HG02970 (cell line): Measurements from ENCODE around the gene SPRR1B.
"Not testable (repeated sequence)": the region's sequence is repeated elsewhere in the genome, so short reads cannot be mapped to it uniquely, and the experiment has no call there.

ENCODE experiments used
- ATAC-seq: cut with Tn5 transposase; IDR thresholded peaks from one replicate; pipeline ENCODE4 v1.9.1; 2021; ENCODE audit warnings: mild to moderate bottlenecking, moderate library complexity, moderate number of reproducible peaks; ENCODE audit not compliant: unreplicated experiment, low FRiP score

Gene SPRR1B

GRCh38 chr1:153032677-153033308 lies 1.8 kb downstream of the SPRR1B start:
- no peak for ATAC-seq

- no peak for ATAC-seq
Observed at GRCh38 chr1:153035211-153035610, 4.2 kb downstream of the SPRR1B start.

- no peak for ATAC-seq
Observed at GRCh38 chr1:153040950-153041631, 10.1 kb downstream of the SPRR1B start, which contains the start of gene SPRR2D. TSS of gene SPRR2D (minus strand) at chr1:153041120. CDS start at chr1:153040346, 774 bp downstream.

GRCh38 chr1:153049211-153049610 lies 18.2 kb downstream of the SPRR1B start:
- ATAC-seq = no peak

- not testable (repeated sequence) for ATAC-seq
Observed at GRCh38 chr1:153056111-153056510, 25.1 kb downstream of the SPRR1B start.

DNA sequence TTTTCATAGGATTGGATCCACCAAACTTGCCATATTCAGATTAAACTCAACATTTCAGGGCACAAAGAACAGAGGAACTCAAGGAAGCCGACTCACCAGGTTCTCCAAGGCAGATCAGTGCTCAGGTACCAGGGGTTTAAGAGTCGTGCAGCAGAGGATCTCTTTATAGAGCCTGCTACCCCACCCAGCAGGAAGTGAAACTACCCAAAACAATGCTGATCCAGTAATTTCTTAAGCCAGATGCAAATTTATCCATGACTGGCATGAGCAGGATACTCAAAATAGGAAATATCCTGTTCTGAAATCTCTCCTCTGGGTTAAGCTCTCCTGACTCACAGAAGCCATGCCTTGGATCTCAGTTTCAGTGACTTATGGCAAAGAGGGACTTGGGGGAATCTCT lies 26.4 kb downstream of the SPRR1B start, which contains the start of gene SPRR2A:
Gene SPRR2A (minus strand): TSS at position 138 of the 400 bp plus-strand sequence. CDS start 777 bp downstream, outside the sequence.
- no peak for ATAC-seq

DNA sequence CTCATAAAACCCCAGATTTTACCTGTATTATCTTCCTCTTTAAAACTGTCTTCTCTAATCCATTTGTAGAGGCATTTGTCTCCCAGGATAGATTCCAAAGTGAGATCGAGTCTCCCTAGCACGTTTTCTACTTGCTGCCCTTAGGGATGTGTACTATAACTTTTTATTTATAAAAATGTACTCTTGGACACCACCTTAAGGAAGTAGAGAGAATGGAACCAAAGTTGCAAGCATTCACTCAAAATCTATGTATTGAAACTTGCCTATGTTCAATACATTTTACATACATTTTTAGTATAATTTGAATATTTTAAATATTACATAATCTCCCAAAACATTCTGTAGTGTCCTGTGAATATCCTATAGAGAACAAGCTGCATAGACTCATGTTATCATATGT lies 27.2 kb downstream of the SPRR1B start:
- no peak for ATAC-seq

GRCh38 chr1:153058826-153059784 lies 28.1 kb downstream of the SPRR1B start:
- no peak for ATAC-seq

DNA sequence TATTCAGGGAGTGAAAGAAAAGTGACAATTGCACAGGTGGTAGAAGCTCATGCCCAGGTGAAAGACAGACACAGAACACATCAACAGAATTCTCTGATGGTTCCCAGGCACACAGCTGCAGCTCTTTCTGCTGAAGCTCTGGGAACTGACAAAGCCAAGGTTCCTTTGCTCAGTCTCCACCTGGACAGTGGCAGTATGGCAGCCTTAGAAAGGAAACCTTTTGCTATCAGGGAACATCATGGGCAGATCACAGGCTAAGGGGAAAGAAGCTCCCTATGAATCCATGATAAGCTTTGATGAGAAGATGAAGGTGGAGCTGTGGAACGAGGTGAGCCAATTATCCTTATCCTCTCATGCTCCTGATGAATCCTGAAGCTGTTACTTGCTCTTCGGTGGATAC lies 39.2 kb downstream of the SPRR1B start:
- ATAC-seq = no peak

DNA sequence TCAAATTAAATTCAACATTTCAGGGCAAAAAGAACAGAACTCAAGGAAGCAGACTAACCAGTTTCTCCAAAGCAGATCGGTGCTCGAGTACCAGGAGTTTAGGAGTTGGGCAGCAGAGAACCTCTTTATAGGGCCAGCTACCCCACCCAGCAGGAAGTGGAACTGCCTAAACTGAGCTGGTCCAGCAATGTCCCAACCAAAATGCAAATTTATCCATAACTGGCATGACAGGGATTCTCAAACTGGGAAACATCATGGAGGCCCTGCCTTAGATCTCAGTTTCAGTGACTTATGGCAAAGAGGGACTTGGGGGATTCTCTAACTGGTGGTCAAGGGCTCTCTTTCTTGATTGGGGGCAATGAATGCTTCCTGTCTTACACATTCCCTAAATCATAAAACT lies 40.5 kb downstream of the SPRR1B start, which contains the start of gene SPRR2B:
Gene SPRR2B (minus strand): TSS at position 101 of the 400 bp plus-strand sequence. CDS start 772 bp downstream, outside the sequence.
- no peak for ATAC-seq

DNA sequence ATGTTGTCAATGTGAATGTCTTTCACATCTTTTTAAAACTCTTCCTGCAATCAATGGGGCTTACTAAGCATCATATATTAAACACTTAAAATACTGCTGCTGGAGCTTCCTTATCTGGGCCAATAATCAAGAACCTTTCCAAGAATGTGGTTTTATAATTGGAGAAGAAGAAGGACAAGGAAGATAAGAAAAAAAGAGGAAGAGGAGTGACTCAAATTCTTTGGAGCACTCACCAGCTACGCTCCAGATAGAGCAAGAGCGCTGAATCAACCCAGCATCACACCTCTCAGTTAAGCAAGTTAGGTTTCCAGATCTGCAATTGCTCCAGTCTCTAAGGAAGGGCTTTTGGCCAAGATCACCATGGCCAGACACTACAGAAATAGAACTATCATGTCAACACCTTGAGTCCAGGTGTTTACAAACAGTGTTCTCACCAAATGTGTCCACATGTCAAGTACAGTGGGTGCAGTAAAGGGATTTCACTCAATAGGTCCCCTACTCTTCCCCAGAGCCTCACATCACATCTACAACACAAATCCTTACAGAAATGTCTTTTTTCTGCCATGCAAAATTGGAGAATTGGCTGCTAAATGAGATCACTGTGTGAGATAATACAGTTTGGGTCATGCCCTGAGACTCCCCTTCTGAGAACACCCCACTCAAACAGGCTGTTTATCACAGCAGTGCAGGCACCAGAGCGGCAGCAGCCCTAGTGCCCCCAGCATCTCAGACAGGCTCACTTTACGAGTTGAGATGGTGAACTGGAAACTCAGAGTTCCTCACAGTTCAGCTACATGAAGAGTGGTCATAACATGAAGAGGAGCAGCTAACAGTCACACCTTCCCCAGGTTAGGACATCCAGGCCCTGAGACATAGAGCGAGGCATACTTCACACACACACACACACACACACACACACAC lies 42.1 kb downstream of the SPRR1B start:
- no peak for ATAC-seq

DNA sequence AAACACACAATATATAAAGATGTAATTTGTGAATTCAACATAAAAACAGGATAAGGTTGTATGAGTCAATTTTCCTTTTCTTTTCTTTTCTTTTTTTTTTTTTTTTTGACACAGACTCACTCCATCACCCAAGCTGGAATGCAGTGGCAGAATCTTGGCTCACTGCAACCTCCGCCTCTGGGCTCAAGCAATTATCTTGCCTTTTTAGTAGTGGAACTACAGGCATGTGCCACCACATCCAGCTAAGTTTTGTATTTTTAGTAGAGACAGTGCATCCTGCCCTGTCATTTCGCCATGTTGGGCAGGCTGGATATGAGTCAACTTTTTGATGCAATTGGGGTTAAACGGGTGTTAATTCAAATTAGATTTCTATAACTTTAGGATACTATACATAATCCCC lies 50.7 kb downstream of the SPRR1B start:
- ATAC-seq = no peak
